GM18511 (cell line): ENCODE data around the gene ROPN1B.

Experiments
- ATAC-seq: cut with Tn5 transposase; IDR thresholded peaks from one replicate; pipeline ENCODE4 v1.9.1; 2021; ENCODE audit warnings: mild to moderate bottlenecking, moderate library complexity; ENCODE audit not compliant: unreplicated experiment

Gene ROPN1B

GRCh38 chr3:126003447-126004190 is 34.6 kb downstream of the ROPN1B start:
- no peak for ATAC-seq

GRCh38 chr3:126004217-126004616 is 35.2 kb downstream of the ROPN1B start:
- ATAC-seq, result no peak

- no peak for ATAC-seq
Measured at GRCh38 chr3:126004692-126005091, 35.7 kb downstream of the ROPN1B start.

- no peak for ATAC-seq
Measured at GRCh38 chr3:126005951-126006350, 37.0 kb downstream of the ROPN1B start.

- no peak for ATAC-seq
Measured at GRCh38 chr3:126008219-126008618, 39.2 kb downstream of the ROPN1B start.

- ATAC-seq, result no peak
Measured at GRCh38 chr3:126009181-126009580, 40.2 kb downstream of the ROPN1B start.

GRCh38 chr3:126013751-126014156 is 44.8 kb downstream of the ROPN1B start:
- no peak for ATAC-seq

GRCh38 chr3:126014252-126014651 is 45.3 kb downstream of the ROPN1B start:
- no peak for ATAC-seq

- ATAC-seq, result no peak
Measured at GRCh38 chr3:126015075-126015474, 46.1 kb downstream of the ROPN1B start.

GRCh38 chr3:126016616-126017015 is 47.6 kb downstream of the ROPN1B start:
- ATAC-seq, result no peak

GRCh38 chr3:126017362-126017761 is 48.4 kb downstream of the ROPN1B start:
- no peak for ATAC-seq

GRCh38 chr3:126018545-126018944 is 49.6 kb downstream of the ROPN1B start:
- ATAC-seq, result no peak

- ATAC-seq, result no peak
Measured at GRCh38 chr3:126018995-126019394, 50.0 kb downstream of the ROPN1B start.

GRCh38 chr3:126019683-126020082 is 50.7 kb downstream of the ROPN1B start:
- no peak for ATAC-seq

GRCh38 chr3:126021224-126021623 is 52.2 kb downstream of the ROPN1B start:
- ATAC-seq, result no peak

- no peak for ATAC-seq
Measured at GRCh38 chr3:126021702-126022101, 52.7 kb downstream of the ROPN1B start.

- ATAC-seq, result no peak
Measured at GRCh38 chr3:126022741-126023359, 53.9 kb downstream of the ROPN1B start.

GRCh38 chr3:126023390-126023789 is 54.4 kb downstream of the ROPN1B start:
- ATAC-seq, result no peak

GRCh38 chr3:126024049-126024854 is 55.3 kb downstream of the ROPN1B start:
- ATAC-seq, result no peak

- ATAC-seq, result no peak
Measured at GRCh38 chr3:126025116-126025729, 56.2 kb downstream of the ROPN1B start.

GRCh38 chr3:126025862-126026261 is 56.9 kb downstream of the ROPN1B start:
- no peak for ATAC-seq
